Measurements from ENCODE around the gene RBMS3. TPM values are rescaled to one million over a fixed set of nuclear protein-coding genes. Genes with fewer than 3 reads are reported as not detected.
"Not testable (repeated sequence)": the region's sequence is repeated elsewhere in the genome, so short reads cannot be mapped to it uniquely, and the experiment has no call there.

RBMS3 gene
- total RNA-seq, 4 donors from 2014 or later = 51.5 to 76.0 (median 66.6) TPM

GRCh38 chr3:30035935-30036567, 755.2 kb downstream of the RBMS3 start:
- Histone ChIP-seq H3K4me1 (no peaks in the 10 kb centered on the region), H3K36me3 (no peaks in the 10 kb centered on the region), H3K9me3 (no peaks in the 10 kb centered on the region), H3K27ac (no peak overlapping the region), H3K27me3 (no peaks in the 10 kb centered on the region), H3K4me3 (no peak overlapping the region)
- no peak for ATAC-seq
- TF ChIP-seq CTCF (IDR thresholded peaks at IDR 0.05) (no peak), EP300 (IDR thresholded peaks at IDR 0.05) (no peak), POLR2AphosphoS5 (IDR thresholded peaks at IDR 0.05) (no peak), POLR2A (IDR thresholded peaks at IDR 0.05) (no peak)
- 20 to 74% methylated on average over 2 to 4 of the region's 4 CpGs for WGBS, 2 donors (ENCODE audit: low coverage in 1 of 2)

- no peak overlapping the region for H3K4me3 ChIP-seq
- no peaks in the 10 kb centered on the region for H3K36me3 ChIP-seq
- no peaks in the 10 kb centered on the region for H3K4me1 ChIP-seq
- no peaks in the 10 kb centered on the region for H3K9me3 ChIP-seq
- no peak overlapping the region for H3K27ac ChIP-seq
- no peak for ATAC-seq
- no peaks in the 10 kb centered on the region for H3K27me3 ChIP-seq
- TF ChIP-seq CTCF (IDR thresholded peaks at IDR 0.05) (no peak), POLR2AphosphoS5 (IDR thresholded peaks at IDR 0.05) (no peak), POLR2A (IDR thresholded peaks at IDR 0.05) (no peak), EP300 (IDR thresholded peaks at IDR 0.05) (no peak)
- 90 to 91% methylated on average over 2 to 4 of the region's 4 CpGs for WGBS, 2 donors (ENCODE audit: low coverage in 1 of 2)
These were observed 759.3 kb downstream of the RBMS3 start for GRCh38 chr3:30040126-30040525.

- not testable (repeated sequence) for H3K36me3 ChIP-seq, H3K27ac ChIP-seq, H3K27me3 ChIP-seq, H3K9me3 ChIP-seq, H3K4me1 ChIP-seq, ATAC-seq, H3K4me3 ChIP-seq
- WGBS, 2 donors (ENCODE audit: low coverage in 1 of 2) = 40 to 47% methylated on average over 3 of the region's 3 CpGs
These were observed 760.6 kb downstream of the RBMS3 start for GRCh38 chr3:30041481-30041880.

- H3K36me3 ChIP-seq = no peaks in the 10 kb centered on the region
- TF ChIP-seq POLR2A (IDR thresholded peaks at IDR 0.05) (no peak), EP300 (IDR thresholded peaks at IDR 0.05) (no peak), CTCF (IDR thresholded peaks at IDR 0.05) (peak; percentile 60 to 78 (median 74)), POLR2AphosphoS5 (IDR thresholded peaks at IDR 0.05) (no peak)
- no peak overlapping the region for H3K27ac ChIP-seq
- H3K4me3 ChIP-seq = no peak overlapping the region
- H3K27me3 ChIP-seq = no peaks in the 10 kb centered on the region
- H3K9me3 ChIP-seq = no peaks in the 10 kb centered on the region
- ATAC-seq = no peak
- WGBS, 2 donors (ENCODE audit: low coverage in 1 of 2) = 21 to 32% methylated on average over 4 of the region's 4 CpGs
- no peaks in the 10 kb centered on the region for H3K4me1 ChIP-seq
These were observed 761.5 kb downstream of the RBMS3 start for GRCh38 chr3:30042274-30042859.

- Histone ChIP-seq H3K27me3 (no peaks in the 10 kb centered on the region), H3K4me1 (no peaks in the 10 kb centered on the region), H3K27ac (no peak overlapping the region), H3K4me3 (no peak overlapping the region), H3K9me3 (no peaks in the 10 kb centered on the region), H3K36me3 (no peaks in the 10 kb centered on the region)
- WGBS, 2 donors (ENCODE audit: low coverage in 1 of 2) = 86 to 100% methylated on average over 3 of the region's 3 CpGs
- ATAC-seq = no peak
- TF ChIP-seq POLR2A (IDR thresholded peaks at IDR 0.05) = no peak
- no peak for TF ChIP-seq EP300 (IDR thresholded peaks at IDR 0.05)
- no peak for TF ChIP-seq CTCF (IDR thresholded peaks at IDR 0.05)
- no peak for TF ChIP-seq POLR2AphosphoS5 (IDR thresholded peaks at IDR 0.05)
These were observed 762.2 kb downstream of the RBMS3 start for GRCh38 chr3:30042916-30043555.
